HG02571 (cell line): ENCODE results near the gene HIPK2.

Experiments used
- ATAC-seq: cut with Tn5 transposase; IDR thresholded peaks from one replicate; pipeline ENCODE4 v1.9.1; 2021; ENCODE audit warnings: mild to moderate bottlenecking, moderate library complexity; ENCODE audit not compliant: unreplicated experiment

HIPK2 gene

DNA sequence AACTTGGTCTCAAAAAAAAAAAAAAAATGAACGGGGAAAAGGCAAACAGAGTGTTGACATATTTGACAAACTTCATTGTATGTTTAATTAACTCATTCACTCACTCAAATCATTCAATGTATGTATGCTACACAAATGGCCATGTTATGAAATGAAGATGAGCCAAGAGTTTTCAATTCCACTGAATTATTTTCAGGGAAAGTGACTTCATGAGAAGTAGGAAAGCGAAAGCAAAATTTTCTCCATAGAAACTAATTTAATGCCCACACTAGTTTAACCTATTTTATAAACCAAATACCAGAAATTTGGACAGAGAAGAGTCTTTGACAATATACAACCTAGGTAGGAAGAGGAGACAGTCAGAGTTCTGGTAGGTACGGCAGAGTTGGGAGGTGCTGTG lies 119.5 kb downstream of the HIPK2 start:
- ATAC-seq: no peak

DNA sequence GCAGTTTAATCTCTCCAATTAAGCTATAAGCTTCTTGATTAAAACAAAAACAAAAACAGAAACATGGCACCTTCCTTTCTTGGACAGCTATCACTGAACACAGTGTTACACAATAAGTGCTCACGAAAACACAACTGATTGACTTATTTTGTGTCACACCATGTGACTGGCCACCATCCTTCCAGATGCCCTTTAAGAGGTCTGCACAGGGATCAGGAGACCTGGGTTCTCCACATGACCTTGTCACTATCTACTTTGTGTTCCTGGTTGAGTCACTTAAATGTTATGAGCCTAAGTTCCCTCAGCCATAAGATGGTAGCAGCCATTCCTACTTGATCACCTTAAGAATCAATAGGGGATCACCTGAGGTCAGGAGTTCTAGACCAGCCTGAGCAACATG lies 120.1 kb downstream of the HIPK2 start:
- ATAC-seq: no peak

DNA sequence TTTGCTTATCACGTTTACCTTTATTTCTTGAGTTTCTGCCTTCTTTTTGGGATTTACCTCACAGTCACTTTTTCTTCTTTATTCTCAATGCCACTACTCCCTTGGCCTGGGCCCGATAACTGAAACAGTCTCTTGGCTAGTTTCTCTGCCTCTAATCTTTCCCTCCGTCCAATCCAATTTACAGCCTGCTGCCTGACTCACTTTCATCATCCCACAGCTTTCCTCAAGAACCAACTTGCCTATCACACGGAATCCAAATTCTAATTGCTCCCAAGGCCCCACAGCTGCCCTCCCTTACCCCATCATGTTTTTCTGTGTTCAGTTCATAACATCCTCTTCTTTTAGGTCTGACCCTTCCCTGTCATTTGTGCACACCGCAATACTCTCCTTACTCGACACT lies 121.4 kb downstream of the HIPK2 start:
- ATAC-seq: no peak

DNA sequence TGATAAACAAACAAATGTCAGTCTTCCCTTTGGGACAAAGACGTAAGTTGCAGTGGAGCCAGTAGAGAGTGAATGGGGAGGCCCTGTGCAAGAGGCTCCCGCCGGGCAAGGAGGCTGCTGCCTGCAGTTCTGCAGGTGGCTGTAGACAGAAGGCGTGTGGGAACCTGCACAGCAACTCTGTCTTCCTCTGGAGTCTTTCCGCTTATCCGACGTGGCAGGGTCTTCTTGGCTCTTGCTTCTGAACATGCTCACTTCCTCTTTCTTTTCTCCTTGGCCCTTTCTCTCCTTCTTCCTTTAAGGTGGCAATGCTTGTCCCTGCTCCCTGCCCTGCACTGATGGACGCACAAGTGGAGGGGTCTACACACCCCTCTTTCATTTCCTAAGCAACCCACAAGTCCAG lies 122.5 kb downstream of the HIPK2 start:
- ATAC-seq: no peak

DNA sequence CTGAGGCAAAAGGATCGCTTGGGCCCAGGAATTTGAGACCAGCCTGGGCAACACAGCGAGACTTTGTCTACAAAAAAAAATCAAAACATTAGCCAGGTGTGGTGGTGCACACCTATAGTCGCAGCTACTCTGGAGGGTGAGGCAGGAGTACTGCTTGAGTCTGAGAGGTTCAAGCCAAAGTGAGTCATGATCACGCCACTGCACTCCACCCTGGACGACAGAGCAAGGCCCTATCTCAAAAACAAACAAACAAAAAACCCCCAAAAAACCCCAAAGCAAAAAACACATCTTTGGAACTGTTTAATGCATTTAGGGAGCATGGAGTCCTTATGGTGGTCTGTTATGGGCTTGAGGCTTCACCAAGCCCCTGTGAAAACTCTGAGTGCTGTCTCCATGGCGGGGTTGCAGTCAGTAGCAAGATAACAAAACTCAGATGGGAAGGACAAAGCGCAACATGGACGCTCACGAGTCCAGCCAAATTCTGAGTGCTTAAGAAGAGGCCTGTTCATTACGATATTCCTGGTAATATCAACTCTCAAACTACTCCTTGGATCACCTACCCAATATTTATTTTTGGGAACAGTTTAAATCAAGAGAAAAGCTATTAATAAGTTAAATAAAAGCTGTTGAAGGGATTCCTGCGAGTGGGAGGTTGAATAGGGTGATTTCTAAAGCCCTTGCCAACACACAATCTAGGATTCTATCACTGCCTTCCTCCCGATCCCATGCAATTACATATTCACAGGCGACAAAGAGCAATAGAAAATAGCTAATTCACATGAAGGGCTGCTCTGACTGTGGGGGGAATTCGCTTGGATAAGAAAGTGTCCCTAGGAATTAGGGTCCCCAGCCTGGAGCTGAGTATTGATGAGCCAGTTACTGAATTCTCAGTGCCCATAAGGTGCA lies 123.3 kb downstream of the HIPK2 start:
- ATAC-seq: no peak

DNA sequence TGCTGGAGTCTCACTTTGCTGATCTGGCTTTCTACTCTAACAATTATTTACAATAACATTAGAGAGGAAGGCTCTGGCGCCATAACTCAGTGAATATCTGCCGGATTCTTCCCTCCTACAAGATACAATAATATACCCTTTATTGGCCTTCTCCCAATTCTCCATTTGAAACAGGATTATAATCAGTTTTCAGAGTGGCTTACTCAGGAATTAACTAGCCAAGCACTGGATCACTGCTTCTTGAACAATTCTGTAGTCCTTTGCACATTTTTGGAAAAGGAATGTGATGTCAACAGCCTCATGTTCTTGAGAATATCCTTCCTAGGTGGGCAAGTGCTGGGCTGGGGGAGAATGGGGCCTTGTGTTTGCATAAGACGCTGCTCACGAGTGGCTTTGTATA lies 125.9 kb downstream of the HIPK2 start:
- no peak for ATAC-seq

DNA sequence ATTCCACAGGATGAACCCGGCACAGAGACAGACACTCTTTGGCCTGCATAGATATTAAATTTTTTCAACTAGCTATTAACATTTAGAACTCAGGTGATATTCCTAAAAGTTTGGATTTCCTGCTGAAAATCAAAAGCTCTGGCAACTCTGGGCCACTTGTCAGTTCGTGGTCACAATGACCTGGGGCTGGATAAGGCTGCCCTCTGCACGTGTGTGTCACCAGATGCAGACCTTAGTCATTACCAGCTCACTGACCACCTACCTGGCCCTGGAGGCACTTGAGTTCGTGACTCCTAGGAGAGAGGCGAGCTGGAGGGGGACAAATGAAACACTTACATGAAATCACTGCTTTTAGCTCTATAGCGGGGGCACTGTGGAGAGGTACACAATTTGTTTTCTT lies 126.5 kb downstream of the HIPK2 start:
- no peak for ATAC-seq

DNA sequence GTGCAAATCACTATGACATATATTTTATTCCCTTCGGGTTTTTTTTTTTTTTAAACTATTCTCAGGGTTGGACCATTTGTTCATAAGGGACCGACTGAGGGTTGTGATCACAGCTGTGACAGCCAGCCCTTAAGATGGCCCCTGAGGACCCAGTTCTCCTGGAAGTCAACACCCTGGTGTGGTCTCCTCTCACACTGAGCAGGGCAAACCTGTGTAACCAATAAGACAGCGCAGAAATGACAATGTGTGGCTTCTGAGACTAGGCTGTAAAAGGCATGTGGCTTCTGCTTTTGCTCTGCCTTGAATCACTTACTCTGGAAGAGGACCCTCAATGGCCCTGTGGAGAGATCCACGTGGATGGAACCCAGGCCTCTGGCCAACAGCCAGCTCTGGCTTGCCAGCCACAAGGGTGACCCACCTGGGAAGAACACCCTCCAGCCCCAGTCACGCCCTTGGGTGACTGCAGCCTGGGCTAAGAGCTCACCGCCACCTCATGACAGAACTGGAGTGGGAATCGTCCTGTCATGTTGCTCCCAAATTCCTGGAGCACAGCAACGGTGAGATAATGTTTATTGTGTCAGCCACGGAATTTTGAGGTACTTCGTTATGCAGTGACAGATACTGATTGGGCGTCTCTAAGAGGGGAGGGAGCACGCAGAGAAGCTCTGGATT lies 127.2 kb downstream of the HIPK2 start:
- ATAC-seq: no peak

DNA sequence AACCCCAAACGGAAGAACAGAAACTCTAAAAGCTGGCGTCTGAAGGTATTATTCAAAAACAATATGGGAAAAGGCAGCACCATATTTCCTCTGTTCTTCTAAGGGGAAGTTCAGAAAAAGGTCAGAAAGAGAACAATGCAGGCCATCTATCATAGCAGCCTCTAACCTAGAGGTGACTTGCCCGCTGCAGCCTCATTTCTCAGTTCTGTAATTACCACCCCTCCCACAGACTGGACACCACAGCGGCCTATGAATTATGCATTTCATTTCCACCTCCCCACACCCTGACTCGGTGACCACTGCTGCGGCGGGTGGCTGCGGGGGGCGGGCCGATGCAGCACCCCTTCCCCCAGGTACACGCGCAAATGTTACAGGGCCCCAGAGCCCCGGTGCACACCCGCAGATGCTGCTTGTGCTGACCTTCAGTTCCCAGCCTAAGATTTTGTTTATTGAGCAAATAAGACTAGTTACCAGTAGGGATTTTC lies 128.8 kb downstream of the HIPK2 start:
- peak; percentile 81 for ATAC-seq

DNA sequence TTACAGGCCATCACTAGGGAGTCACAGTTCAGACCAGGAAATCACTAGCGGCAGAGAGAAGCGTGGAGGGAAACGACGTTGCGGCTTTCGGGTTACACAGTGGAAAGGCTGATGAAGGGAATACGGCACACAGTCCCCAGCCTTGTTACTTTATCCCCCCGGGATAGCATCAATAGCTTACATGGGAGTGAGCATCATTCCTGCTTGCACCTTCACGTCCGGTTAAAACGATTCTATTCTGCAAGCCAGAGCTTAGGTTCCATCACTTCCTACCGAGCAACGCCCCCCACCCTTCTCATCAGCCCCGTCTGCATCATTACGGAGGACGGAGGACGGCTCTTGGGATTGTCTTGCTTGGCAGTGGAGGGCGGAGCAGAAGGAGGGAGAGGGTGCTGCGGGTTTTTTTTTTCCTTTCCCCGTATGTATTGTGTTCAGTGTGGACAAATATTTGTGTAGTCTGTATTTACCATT lies 129.4 kb downstream of the HIPK2 start:
- peak; percentile 12 for ATAC-seq

DNA sequence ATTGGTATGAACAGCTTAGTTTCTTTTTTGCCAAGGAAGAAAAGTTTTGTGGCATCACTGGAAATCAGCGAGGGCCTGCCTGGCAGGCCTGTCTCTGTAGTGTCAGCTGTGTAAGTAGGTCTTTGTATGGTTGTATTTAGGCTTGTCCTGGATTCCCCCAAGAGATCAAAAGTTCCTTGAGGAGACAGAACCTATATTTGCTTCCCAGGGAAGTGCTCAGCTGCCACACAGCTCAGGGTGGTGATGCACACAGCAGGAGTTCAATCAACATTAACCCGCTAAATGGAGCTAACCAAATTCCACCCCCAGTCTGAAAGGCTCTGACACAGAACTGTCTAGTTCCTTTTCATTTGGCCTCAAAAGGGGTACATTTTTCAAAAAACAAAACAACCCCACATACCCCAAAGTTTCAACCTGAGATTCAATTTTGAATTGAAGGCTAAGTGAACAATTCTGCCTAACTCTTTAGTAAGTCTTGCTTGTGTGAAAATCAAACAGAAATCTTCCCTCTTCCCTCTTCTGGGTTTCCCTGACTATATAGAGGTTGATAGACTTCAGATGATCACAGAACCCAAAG lies 129.9 kb downstream of the HIPK2 start:
- ATAC-seq: no peak

DNA sequence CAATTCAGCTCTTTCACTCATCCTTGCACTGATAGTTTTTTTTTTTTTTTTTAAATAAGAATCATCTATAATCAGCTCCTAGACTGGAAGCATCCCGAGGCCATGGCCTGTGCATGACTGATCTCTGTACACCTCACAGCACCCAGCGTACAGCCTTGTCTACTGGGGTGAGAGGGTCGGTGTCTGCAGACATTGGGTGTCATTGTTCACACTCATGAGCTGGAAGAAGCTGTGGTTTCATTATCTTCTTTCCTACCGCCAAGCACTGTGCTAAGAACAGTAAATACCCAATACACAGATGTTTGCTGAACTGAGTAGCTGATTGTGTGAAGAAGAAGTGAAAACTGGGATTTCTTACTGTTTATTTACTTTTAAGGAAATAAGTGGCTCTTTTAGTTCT lies 130.7 kb downstream of the HIPK2 start:
- ATAC-seq: no peak

DNA sequence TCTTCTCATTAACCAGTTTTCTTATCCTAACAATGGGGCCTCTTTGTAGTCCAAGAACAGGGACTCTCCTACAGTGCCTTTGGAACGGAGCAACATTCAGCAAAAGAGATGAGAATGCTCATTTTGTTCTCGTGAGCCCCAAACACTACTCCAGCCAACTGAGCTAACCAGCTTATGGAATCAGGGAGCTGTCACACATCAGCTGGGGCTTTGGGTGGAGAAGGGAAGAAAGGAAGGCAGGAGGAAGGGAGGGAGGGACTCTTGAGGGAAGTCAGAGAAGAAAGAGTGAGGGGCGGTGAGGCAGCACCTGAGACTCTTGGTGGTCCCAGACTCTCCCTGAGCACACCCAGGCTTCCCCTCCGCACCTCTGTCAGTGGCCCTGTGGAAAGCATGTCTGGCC lies 131.2 kb downstream of the HIPK2 start:
- no peak for ATAC-seq

DNA sequence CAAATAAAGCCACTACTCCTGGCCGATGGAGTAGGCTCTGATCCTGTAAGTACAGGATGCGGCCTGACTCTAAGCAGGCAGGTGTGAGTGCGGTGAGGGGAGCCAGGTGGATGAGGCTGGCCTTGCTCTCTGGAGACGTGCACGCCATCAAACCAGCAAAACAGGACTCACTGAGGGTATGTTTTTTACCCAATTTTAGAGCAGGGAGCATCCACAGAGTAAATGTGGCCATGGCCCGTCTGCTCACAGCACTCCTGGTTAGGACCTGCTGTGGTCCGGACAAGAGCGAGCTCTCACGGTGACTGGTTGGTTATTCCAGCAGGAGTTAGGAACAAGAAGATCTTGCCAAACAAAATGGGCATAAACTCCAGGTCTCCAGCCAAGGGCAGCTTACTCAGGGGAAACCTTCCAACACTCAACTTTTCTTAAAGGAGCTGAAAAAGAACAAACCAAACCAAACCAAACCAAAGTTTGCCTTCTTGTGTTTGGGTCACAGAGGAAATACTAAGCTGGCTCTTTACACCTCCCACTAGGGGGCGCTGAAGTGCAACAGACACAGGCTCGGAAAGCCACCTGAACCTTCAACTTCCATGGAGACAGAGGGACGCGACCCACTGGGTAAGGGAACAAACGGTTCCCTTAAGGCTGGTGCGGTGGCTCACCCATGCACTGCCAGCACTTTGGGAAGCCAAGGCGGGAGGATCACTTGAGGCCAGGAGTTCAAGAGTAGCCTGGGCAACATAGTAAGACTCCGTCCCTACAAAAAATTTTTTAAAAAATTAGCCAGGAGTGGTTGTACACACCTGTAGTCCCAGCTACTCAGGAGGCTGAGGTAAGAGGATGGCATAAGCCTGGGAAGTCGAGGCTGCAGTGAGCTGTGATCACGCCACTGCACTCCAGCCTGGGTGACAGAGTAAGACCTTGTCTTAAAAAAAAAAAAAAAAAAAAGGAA lies 131.9 kb downstream of the HIPK2 start:
- ATAC-seq: no peak

DNA sequence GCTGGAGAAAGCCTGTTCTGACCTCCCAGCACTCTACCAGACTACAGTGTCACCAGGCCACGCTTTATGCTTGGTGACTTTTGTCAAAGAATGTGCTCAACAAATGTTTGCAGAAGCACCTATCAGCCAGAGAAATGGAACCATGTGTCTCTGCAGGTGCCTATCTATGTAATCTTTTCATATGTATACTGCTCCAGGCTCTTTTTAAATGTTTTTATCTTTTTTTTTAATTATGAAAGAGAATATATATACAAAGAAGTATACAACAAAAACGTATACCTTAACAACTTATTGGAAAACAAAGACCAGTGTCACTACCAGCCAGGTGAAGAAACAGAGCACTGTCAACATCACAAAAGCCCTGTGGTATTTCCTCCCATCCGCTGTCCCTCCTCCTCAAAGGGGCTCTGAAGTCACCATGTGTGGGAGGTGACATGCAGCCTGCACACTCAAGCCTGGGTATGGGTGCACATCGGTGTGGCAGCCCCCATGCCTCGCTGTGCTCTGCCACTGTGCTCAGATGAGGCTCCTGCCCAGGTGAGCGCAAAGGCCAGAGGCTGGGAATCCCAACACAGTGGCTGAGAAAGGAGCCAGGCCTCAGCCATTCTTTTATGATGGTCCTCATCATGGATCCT lies 133.7 kb downstream of the HIPK2 start:
- ATAC-seq: no peak

DNA sequence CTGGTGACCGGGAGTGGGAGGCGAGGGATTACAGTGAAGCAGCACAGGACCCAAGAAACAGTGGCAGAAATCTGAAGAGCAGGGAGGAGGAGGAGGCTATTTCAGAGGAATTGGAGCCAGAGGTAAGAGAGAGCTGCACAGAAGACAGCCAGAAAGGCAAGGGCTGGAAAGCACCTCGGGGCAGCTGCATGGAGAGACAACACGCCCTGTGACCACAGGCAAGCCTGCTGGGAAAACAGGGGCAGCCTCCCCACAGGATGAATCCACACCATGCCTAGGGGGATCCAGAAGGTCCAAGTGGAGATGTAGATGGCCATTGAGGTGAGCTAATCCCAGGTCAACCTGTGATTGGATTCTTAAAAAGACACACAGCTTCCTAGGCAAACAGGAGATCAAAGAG lies 135.5 kb downstream of the HIPK2 start:
- no peak for ATAC-seq

DNA sequence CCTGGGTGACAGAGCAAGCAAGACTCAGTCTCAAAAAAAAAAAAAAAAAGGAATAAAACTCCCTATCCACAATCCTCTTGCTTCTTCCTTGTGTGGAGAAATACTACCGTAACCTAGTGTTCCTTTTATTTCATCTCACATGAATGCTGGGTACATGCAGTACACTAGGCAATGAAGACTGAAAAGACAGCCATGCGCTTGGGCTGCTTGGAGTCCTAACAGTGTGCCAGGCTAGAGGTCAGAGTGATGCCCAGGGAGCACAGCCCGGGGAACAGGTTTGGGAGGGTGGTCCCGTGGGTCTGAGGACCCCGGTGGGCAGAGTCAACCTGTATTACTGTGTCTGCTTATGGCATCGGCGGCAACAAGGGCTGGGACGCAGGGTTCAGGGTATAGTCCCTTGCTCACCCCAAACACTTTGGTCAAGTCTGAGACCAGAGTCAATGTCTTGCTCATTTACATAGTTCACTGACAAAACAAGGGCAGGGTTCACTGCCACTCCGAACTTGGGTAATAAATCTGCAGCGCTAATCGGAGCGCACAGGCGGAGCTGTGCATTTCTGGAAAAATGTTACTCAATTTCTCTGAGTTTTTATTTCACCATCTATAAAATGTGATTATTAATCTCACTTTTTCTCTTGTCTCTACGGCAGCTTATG lies 136.3 kb downstream of the HIPK2 start:
- no peak for ATAC-seq

DNA sequence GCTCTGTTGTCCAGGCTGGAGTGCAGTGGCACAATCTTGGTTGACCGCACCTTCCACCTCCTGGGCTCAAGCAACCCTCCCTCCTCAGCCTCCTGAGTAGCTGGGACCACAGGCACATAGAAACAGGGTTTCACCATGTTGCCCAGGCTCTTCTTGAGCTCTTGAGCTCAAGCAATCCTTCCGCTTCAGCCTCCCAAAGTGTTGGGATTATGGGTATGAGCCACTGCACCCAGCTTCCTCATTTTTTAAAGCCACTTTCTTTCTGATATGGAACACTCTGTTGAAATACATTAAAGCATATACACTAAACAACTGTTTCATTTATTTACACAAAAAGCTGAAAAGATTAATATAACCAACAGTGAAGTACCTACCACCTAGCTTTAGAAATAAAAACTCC lies 137.1 kb downstream of the HIPK2 start:
- no peak for ATAC-seq

DNA sequence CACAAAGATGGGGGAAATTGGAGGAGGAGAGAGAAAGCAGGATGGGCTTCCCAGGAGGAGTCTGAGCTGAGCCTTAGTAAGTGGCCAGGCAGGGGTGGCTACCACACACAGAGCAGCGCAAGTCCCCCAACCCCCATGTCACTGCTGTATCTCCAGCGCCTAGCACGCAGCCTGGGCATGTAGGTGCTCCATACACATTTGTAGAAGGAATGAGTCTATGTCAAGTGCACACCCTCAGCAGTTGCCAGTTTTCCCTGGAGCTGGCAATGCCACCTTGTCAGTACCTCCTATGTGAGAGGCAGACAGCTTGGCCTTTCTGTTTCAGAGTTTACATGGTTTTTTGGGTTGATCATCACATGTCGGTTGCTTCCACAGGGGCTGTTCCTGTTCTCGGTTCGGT lies 138.2 kb downstream of the HIPK2 start:
- no peak for ATAC-seq
